T-cell (primary cell): Measurements from ENCODE around the gene CD200. TPM values are rescaled to one million over a fixed set of nuclear protein-coding genes. Genes with fewer than 3 reads are reported as not detected.
"Not testable (repeated sequence)": the region's sequence is repeated elsewhere in the genome, so short reads cannot be mapped to it uniquely, and the experiment has no call there.

Source experiments
- ATAC-seq, 4 experiments: fragments of 200-7000 bp in 3 of 4; fragments of 150-1000 bp in 1 of 4; cut with Tn5 transposase; replicated peaks in 1 of 4; 1 replicate in 3 of 4; 2 replicates in 1 of 4; pipeline ENCODE4 v1.10.0; 2021; ENCODE audit warnings: moderate library complexity in 3 of 4, mild to moderate bottlenecking in 2 of 4, moderate number of reproducible peaks in 1 of 4
- CTCF ChIA-PET, 2 donors: fragments of 300-600 bp; sonication (Branson Sonifier 250); formaldehyde crosslinking; loops; one replicate each; lab custom pipeline; 2022; ENCODE audit warnings: antibody characterized with exemption in 2 of 2; lab: Charles Lee
- POLR2A ChIA-PET, 2 donors: fragments of 300-600 bp; sonication (Branson Sonifier 250); formaldehyde crosslinking; loops; one replicate each; lab custom pipeline; 2022; ENCODE audit warnings: antibody characterized with exemption in 2 of 2; lab: Charles Lee
- DNase-seq, 35 experiments: peaks; one replicate each; pipeline versions ENCODE4 v3.0.0 to v3.0.0-alpha.2; 2013 to 2023
- H3K27ac ChIP-seq: one replicate; pipeline ENCODE4 v1.5.1; 2013; ENCODE audit warnings: low read length
- H3K27me3 ChIP-seq, 2 experiments: replicated peaks in 1 of 2; 1 replicate in 1 of 2; 2 replicates in 1 of 2; pipeline versions ENCODE4 v1.6.1 to v1.7.0; 2013; ENCODE audit warnings: low read length in 1 of 2, mixed read lengths in 1 of 2; ENCODE audit not compliant: control insufficient read depth in 2 of 2, insufficient read depth in 2 of 2; ENCODE audit errors: extremely low read depth in 1 of 2
- H3K36me3 ChIP-seq, 2 donors: 1 replicate in 1 of 2; 2 replicates in 1 of 2; pipeline versions ENCODE4 v1.6.1 to v1.7.0; 2013; ENCODE audit warnings: low read length in 1 of 2; ENCODE audit not compliant: control insufficient read depth in 2 of 2, insufficient read depth in 1 of 2; ENCODE audit errors: extremely low read depth in 1 of 2
- H3K4me1 ChIP-seq, 2 experiments: 1 replicate in 1 of 2; 2 replicates in 1 of 2; pipeline versions ENCODE4 v1.6.1 to v1.7.0; 2013; ENCODE audit warnings: low read length in 2 of 2, mixed read lengths in 1 of 2; ENCODE audit not compliant: insufficient read depth in 2 of 2, control insufficient read depth in 1 of 2; ENCODE audit errors: extremely low read depth in 1 of 2
- H3K4me3 ChIP-seq, 2 donors: 1 replicate in 1 of 2; 2 replicates in 1 of 2; pipeline versions ENCODE4 v1.5.1 to v1.7.0; 2013; ENCODE audit warnings: mild to moderate bottlenecking in 2 of 2, low read length in 1 of 2, moderate library complexity in 1 of 2; ENCODE audit not compliant: control insufficient read depth in 1 of 2; ENCODE audit errors: extremely low read depth in 1 of 2
- H3K9me3 ChIP-seq: 2 replicates; pipeline ENCODE4 v1.7.0; 2013
- H3K27ac Mint-ChIP-seq, 2 donors: one replicate each; pipeline ENCODE4 v1.8.0; 2020 to 2021; ENCODE audit warnings: mild to moderate bottlenecking in 2 of 2, mixed read lengths in 2 of 2
- H3K27me3 Mint-ChIP-seq, 2 donors: one replicate each; pipeline ENCODE4 v1.8.0; 2021 to 2022; ENCODE audit warnings: mixed read lengths in 2 of 2
- H3K36me3 Mint-ChIP-seq: one replicate; pipeline ENCODE4 v1.8.0; 2021; ENCODE audit warnings: mixed read lengths
- H3K4me1 Mint-ChIP-seq, 3 donors: one replicate each; pipeline ENCODE4 v1.8.0; 2020 to 2022; ENCODE audit warnings: mixed read lengths in 3 of 3, mild to moderate bottlenecking in 1 of 3
- H3K4me3 Mint-ChIP-seq, 3 donors: one replicate each; pipeline ENCODE4 v1.8.0; 2020 to 2022; ENCODE audit warnings: mild to moderate bottlenecking in 3 of 3, mixed read lengths in 3 of 3, moderate library complexity in 3 of 3
- H3K9me3 Mint-ChIP-seq, 3 donors: one replicate each; pipeline ENCODE4 v1.8.0; 2020 to 2022; ENCODE audit warnings: mixed read lengths in 3 of 3
- WGBS: methylation state at CpG from one replicate; pipeline ENCODE4 v1.1.5; 2013; ENCODE audit warnings: missing lambda C conversion rate; ENCODE audit not compliant: insufficient coverage; 5-methylcytosine and 5-hydroxymethylcytosine counted together
- total RNA-seq, 35 experiments: library from RNA in 6 of 35; stranded (reverse) in 6 of 35; fragments of 120-200 nt in 1 of 35; gene quantifications; one replicate each; pipeline versions ENCODE4 v1.2.1 to v1.2.4 and lab custom pipeline; 2013 to 2026

The CD200 gene
- total RNA-seq, 5 donors from 2014 or later (not counting 1 experiment from before 2014, with no cell fraction given) = 1.3 to 4.6 (median 2.2) TPM

DNA sequence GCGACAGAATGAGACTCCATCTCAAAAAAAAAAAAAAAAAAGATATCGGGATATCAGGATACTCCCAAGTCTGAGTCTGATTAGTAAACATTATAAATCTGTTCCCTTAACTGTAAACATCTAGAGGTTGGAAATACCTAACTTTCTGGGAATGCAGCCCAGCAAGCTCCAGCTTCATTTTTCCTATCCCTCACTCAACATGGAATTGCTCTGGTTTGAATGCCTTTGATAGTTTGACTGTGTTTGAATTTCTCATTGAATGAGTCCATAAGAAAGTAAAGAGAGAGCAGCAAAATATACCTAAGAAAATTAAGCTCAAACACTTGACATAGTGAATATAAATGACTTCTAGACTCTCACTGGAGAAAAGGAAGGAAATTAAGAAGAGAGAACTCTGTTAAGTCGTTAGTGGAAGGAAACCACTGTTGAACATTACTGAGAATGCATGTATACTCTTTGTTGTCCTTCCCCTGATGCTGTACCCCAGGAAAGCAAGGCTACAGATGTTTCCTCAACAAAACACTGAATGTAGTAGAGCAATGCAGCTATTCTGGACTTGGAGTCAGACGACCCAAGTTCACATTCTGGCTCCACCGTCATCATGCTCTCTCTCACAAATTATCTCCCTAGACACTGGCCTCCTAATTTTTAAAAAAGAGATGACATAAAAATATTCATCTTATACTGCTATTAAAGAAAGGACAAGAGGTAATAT is 62.4 kb downstream of the CD200 start:
- H3K4me1 Mint-ChIP-seq = peaks cover 16 to 25% (median 18%) of the 10 kb centered on the region in 3 donors
- Histone ChIP-seq H3K4me3 (no peak overlapping the region), H3K9me3 (no peaks in the 10 kb centered on the region), H3K27ac (no peak overlapping the region), H3K27me3 (no peaks in the 10 kb centered on the region), H3K36me3 (no peaks in the 10 kb centered on the region), H3K4me1 (peaks cover 10 to 12% of the 10 kb centered on the region in 2 experiments)
- H3K27me3 Mint-ChIP-seq = no peaks in the 10 kb centered on the region
- ChIA-PET CTCF (interaction anchor here in 1 of 2 donors (0.6 kb wide), 1 partner anchor 103 kb away, joined by 3 read pairs; no protein-coding TSS in a partner anchor), POLR2A (interaction anchor here in 1 of 2 donors (0.6 kb wide), 2 partner anchors 59 to 342 kb away, joined by 3 read pairs; no protein-coding TSS in a partner anchor)
- H3K27ac Mint-ChIP-seq = no peak overlapping the region
- no peak for DNase-seq
- peaks cover 5% of the 10 kb centered on the region in 3 donors for H3K9me3 Mint-ChIP-seq
- 0% methylated on average over 1 of the region's 5 CpGs for WGBS
- no peak overlapping the region for H3K4me3 Mint-ChIP-seq
- ATAC-seq = no peak
- peaks cover 4% of the 10 kb centered on the region for H3K36me3 Mint-ChIP-seq

- ChIA-PET CTCF (interaction anchor here in 1 of 2 donors (0.6 kb wide), 1 partner anchor 104 kb away, joined by 3 read pairs; no protein-coding TSS in a partner anchor), POLR2A (interaction anchor here in 1 of 2 donors (0.6 kb wide), 1 partner anchor 343 kb away, joined by 3 read pairs; no protein-coding TSS in a partner anchor)
- Mint-ChIP-seq H3K9me3 (peaks cover 5% of the 10 kb centered on the region in 3 donors), H3K27me3 (no peaks in the 10 kb centered on the region), H3K4me1 (peaks cover 13 to 20% (median 14%) of the 10 kb centered on the region in 3 donors), H3K36me3 (peaks cover 4% of the 10 kb centered on the region), H3K27ac (no peak overlapping the region), H3K4me3 (no peak overlapping the region)
- H3K4me1 ChIP-seq = peaks cover 9 to 10% of the 10 kb centered on the region in 2 experiments
- no peaks in the 10 kb centered on the region for H3K36me3 ChIP-seq
- H3K27me3 ChIP-seq = no peaks in the 10 kb centered on the region
- no peak overlapping the region for H3K4me3 ChIP-seq
- ATAC-seq (no peak), DNase-seq (no peak)
- no peak overlapping the region for H3K27ac ChIP-seq
- WGBS = no CpG with 5 or more reads among the region's 1 CpG
- H3K9me3 ChIP-seq = no peaks in the 10 kb centered on the region
These were observed 62.9 kb downstream of the CD200 start for GRCh38 chr3:112395896-112396290.

DNA sequence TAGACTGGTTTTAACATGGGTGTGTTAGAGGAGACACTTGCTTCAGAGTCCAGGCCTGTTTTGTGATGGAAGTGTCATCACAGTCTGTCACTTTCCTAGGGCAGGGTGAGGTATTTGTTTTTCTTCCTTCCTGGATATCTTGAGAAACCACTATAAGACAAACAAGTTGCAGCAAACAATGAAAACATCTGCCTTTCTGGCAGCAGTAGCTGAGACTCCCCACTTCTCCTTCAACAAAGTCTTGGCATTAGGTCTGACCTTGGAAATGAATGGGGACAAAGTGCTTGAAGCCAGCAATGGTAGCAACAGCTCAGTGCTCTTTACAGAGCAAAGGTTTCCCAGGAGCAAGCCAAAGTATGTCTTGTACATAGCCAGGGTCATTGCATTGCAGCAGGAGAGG is 64.6 kb downstream of the CD200 start:
- no peaks in the 10 kb centered on the region for H3K27me3 ChIP-seq
- no peak overlapping the region for H3K4me3 ChIP-seq
- H3K9me3 ChIP-seq = no peaks in the 10 kb centered on the region
- Mint-ChIP-seq H3K4me1 (peaks cover 4 to 10% (median 5%) of the 10 kb centered on the region in 3 donors), H3K27me3 (no peaks in the 10 kb centered on the region), H3K9me3 (peaks cover 1 to 2% (median 1%) of the 10 kb centered on the region in 3 donors), H3K27ac (no peak overlapping the region), H3K4me3 (no peak overlapping the region), H3K36me3 (peaks cover under 1% of the 10 kb centered on the region)
- no peak overlapping the region for H3K27ac ChIP-seq
- no peaks in the 10 kb centered on the region for H3K36me3 ChIP-seq
- H3K4me1 ChIP-seq = peaks cover 0 to 5% of the 10 kb centered on the region in 2 experiments
- ATAC-seq = no peak
- ChIA-PET CTCF (no interaction called here), POLR2A (interaction anchor here in 1 of 2 donors (0.6 kb wide), 1 partner anchor 11 kb away, joined by 3 read pairs; no protein-coding TSS in a partner anchor)
- DNase-seq = no peak

- Mint-ChIP-seq H3K4me3 (no peak overlapping the region), H3K9me3 (no peaks in the 10 kb centered on the region), H3K36me3 (no peaks in the 10 kb centered on the region), H3K4me1 (peaks cover 4 to 10% (median 5%) of the 10 kb centered on the region in 3 donors), H3K27me3 (no peaks in the 10 kb centered on the region), H3K27ac (no peak overlapping the region)
- Histone ChIP-seq H3K4me3 (no peak overlapping the region), H3K27me3 (no peaks in the 10 kb centered on the region), H3K27ac (no peak overlapping the region), H3K36me3 (no peaks in the 10 kb centered on the region), H3K9me3 (no peaks in the 10 kb centered on the region), H3K4me1 (peaks cover 0 to 5% of the 10 kb centered on the region in 2 experiments)
- ATAC-seq (no peak), DNase-seq (no peak)
- WGBS = no CpG with 5 or more reads among the region's 2 CpGs
- ChIA-PET CTCF (no interaction called here), POLR2A (no interaction called here)
These were observed 66.1 kb downstream of the CD200 start for GRCh38 chr3:112399064-112399463.

GRCh38 chr3:112399554-112399953 is 66.6 kb downstream of the CD200 start:
- H3K36me3 Mint-ChIP-seq, CTCF ChIA-PET: not testable (repeated sequence)
- 100% methylated on average over 3 of the region's 6 CpGs for WGBS

GRCh38 chr3:112400317-112400716 is 67.4 kb downstream of the CD200 start:
- H3K27ac Mint-ChIP-seq, H3K27ac ChIP-seq, H3K27me3 ChIP-seq, H3K9me3 Mint-ChIP-seq, H3K4me1 ChIP-seq, POLR2A ChIA-PET, H3K36me3 ChIP-seq, H3K27me3 Mint-ChIP-seq, H3K36me3 Mint-ChIP-seq, H3K4me3 ChIP-seq, DNase-seq, H3K4me1 Mint-ChIP-seq, ATAC-seq, CTCF ChIA-PET, H3K4me3 Mint-ChIP-seq, H3K9me3 ChIP-seq: not testable (repeated sequence)
- 100% methylated on average over 3 of the region's 5 CpGs for WGBS

More at GRCh38 chr3:112399554-112399953, 66.6 kb downstream of the CD200 start:
- H3K27ac Mint-ChIP-seq, H3K4me3 Mint-ChIP-seq, ATAC-seq, DNase-seq, H3K36me3 ChIP-seq, H3K4me3 ChIP-seq, POLR2A ChIA-PET, H3K27me3 ChIP-seq, H3K9me3 ChIP-seq, H3K4me1 ChIP-seq, H3K9me3 Mint-ChIP-seq, H3K27ac ChIP-seq, H3K27me3 Mint-ChIP-seq, H3K4me1 Mint-ChIP-seq: not testable (repeated sequence)
